Thoracic aorta (tissue), 2 donors: ENCODE results near the gene C2CD3. TPM values are rescaled to one million over a fixed set of nuclear protein-coding genes. Genes with fewer than 3 reads are reported as not detected.
"Not testable (repeated sequence)": the region's sequence is repeated elsewhere in the genome, so short reads cannot be mapped to it uniquely, and the experiment has no call there.

Experiments used
- ATAC-seq: fragments of 150-250 bp; one replicate; pipeline ENCODE4 v1.8.0; 2017; ENCODE audit warnings: low read depth; ENCODE audit not compliant: insufficient number of reproducible peaks, low FRiP score
- DNase-seq: peaks from one replicate; pipeline ENCODE4 v3.0.0-alpha.2; 2020; ENCODE audit warnings: low spot score
- H3K27ac ChIP-seq, 2 donors: fragments of 200-600 bp; sonication (generic); 1 replicate in 1 of 2; 2 replicates in 1 of 2; pipeline ENCODE4 v1.5.1; 2016; ENCODE audit warnings: mild to moderate bottlenecking in 2 of 2, moderate library complexity in 2 of 2
- H3K27me3 ChIP-seq: fragments of 200-600 bp; sonication (generic); replicated peaks from 2 replicates; pipeline ENCODE4 v1.6.0; 2016; ENCODE audit warnings: mild to moderate bottlenecking; ENCODE audit not compliant: insufficient read depth
- H3K36me3 ChIP-seq: fragments of 200-600 bp; sonication (generic); one replicate; pipeline ENCODE4 v1.5.1; 2016
- H3K4me1 ChIP-seq, 2 donors: fragments of 200-600 bp; sonication (generic); 1 replicate in 1 of 2; 2 replicates in 1 of 2; pipeline versions ENCODE4 v1.5.1 to v1.6.0; 2016; ENCODE audit warnings: low read depth in 2 of 2, mild to moderate bottlenecking in 1 of 2; ENCODE audit not compliant: control insufficient read depth in 1 of 2
- H3K4me3 ChIP-seq: fragments of 200-600 bp; sonication (generic); 2 replicates; pipeline ENCODE4 v1.5.1; 2016; ENCODE audit warnings: mild to moderate bottlenecking
- H3K9me3 ChIP-seq: fragments of 200-600 bp; sonication (generic); 2 replicates; pipeline ENCODE4 v1.5.1; 2016
- CTCF ChIP-seq: fragments of 200-600 bp; sonication (generic); IDR thresholded peaks from one replicate; pipeline ENCODE4 v1.5.1; 2019; ENCODE audit warnings: antibody characterized with exemption
- total RNA-seq, 2 donors: library from RNA; depleted of rRNA; stranded (reverse); fragments of >200 nt; gene quantifications; one replicate each; pipeline versions ENCODE4 v1.1.0 to v1.2.3, GENCODE V29; 2016

The C2CD3 gene
- total RNA-seq, 2 donors from 2014 or later = 23.7 to 30.6 TPM

GRCh38 chr11:74090701-74091100 is 80.1 kb downstream of the C2CD3 start:
- H3K36me3 ChIP-seq = peaks cover 25% of the 10 kb centered on the region
- ATAC-seq = no peak

GRCh38 chr11:74086242-74086884 is 84.4 kb downstream of the C2CD3 start:
- Histone ChIP-seq H3K27me3 (no peaks in the 10 kb centered on the region), H3K9me3 (no peaks in the 10 kb centered on the region), H3K27ac (no peak overlapping the region), H3K4me3 (no peak overlapping the region), H3K4me1 (no peaks in the 10 kb centered on the region), H3K36me3 (peaks cover 18% of the 10 kb centered on the region)
- DNase-seq (no peak), ATAC-seq (no peak)
- no peak for TF ChIP-seq CTCF

More at GRCh38 chr11:74090701-74091100, 80.1 kb downstream of the C2CD3 start:
- DNase-seq = no peak
- H3K4me1 ChIP-seq = no peaks in the 10 kb centered on the region
- H3K4me3 ChIP-seq = no peak overlapping the region
- H3K27me3 ChIP-seq = no peaks in the 10 kb centered on the region
- H3K9me3 ChIP-seq = no peaks in the 10 kb centered on the region
- no peak overlapping the region for H3K27ac ChIP-seq
- TF ChIP-seq CTCF = no peak

- Histone ChIP-seq H3K4me3 (no peak overlapping the region), H3K9me3 (no peaks in the 10 kb centered on the region), H3K27ac (no peak overlapping the region), H3K36me3 (peaks cover 12% of the 10 kb centered on the region), H3K4me1 (no peaks in the 10 kb centered on the region), H3K27me3 (no peaks in the 10 kb centered on the region)
- DNase-seq = no peak
- no peak for ATAC-seq
- no peak for TF ChIP-seq CTCF
Measured at GRCh38 chr11:74085542-74085892, 85.3 kb downstream of the C2CD3 start.

GRCh38 chr11:74084796-74085541 is 85.8 kb downstream of the C2CD3 start:
- H3K36me3 ChIP-seq = peaks cover 7% of the 10 kb centered on the region

GRCh38 chr11:74083927-74084326 is 86.9 kb downstream of the C2CD3 start:
- H3K27ac ChIP-seq, H3K9me3 ChIP-seq, ATAC-seq, H3K36me3 ChIP-seq, H3K27me3 ChIP-seq, DNase-seq, H3K4me3 ChIP-seq, H3K4me1 ChIP-seq: not testable (repeated sequence)

More at GRCh38 chr11:74084796-74085541, 85.8 kb downstream of the C2CD3 start:
- Histone ChIP-seq H3K4me3 (no peak overlapping the region), H3K27me3 (no peaks in the 10 kb centered on the region), H3K9me3 (no peaks in the 10 kb centered on the region), H3K27ac (no peak overlapping the region), H3K4me1 (no peaks in the 10 kb centered on the region)
- DNase-seq (no peak), ATAC-seq (no peak)
- TF ChIP-seq CTCF = no peak
